H1 (cell line): ENCODE data around the gene ABCC4. TPM values are rescaled to one million over a fixed set of nuclear protein-coding genes. Genes with fewer than 3 reads are reported as not detected.

Source experiments
- CTCF ChIA-PET: fragments of 300-600 bp; sonication (Branson Sonifier 250); formaldehyde crosslinking; loops from one replicate; lab custom pipeline; 2021; ENCODE audit not compliant: partially characterized antibody; lab: Charles Lee
- POLR2A ChIA-PET: fragments of 300-600 bp; sonication (Branson Sonifier 250); formaldehyde crosslinking; loops from one replicate; lab custom pipeline; 2021; ENCODE audit warnings: inconsistent platforms; ENCODE audit not compliant: partially characterized antibody; lab: Charles Lee
- DNase-seq, 2 experiments: peaks; one replicate each; pipeline versions ENCODE4 v3.0.0 to v3.0.0-alpha.2; 2010 to 2022; ENCODE audit warnings: low spot score in 2 of 2, low read depth in 1 of 2, mixed read lengths in 1 of 2
- FAIRE-seq: peaks from 2 replicates; lab custom pipeline; 2011; peaks lifted over from hg19 to GRCh38; lab: Jason Lieb, UNC
- H2AFZ ChIP-seq: 2 replicates; pipeline ENCODE4 v1.8.1; 2012; ENCODE audit warnings: low read length, inconsistent platforms
- H2AK5ac ChIP-seq: 2 replicates; pipeline ENCODE4 v1.6.1; 2013; ENCODE audit warnings: low read depth, low read length
- H2BK120ac ChIP-seq: replicated peaks from 2 replicates; pipeline ENCODE3; 2013; ENCODE audit warnings: low read depth, low read length, inconsistent platforms
- H2BK12ac ChIP-seq: 2 replicates; pipeline ENCODE4 v1.6.1; 2013; ENCODE audit warnings: low read depth, low read length
- H2BK15ac ChIP-seq: 2 replicates; pipeline ENCODE4 v1.6.1; 2013; ENCODE audit warnings: low read length
- H2BK20ac ChIP-seq: 2 replicates; pipeline ENCODE4 v1.6.1; 2013; ENCODE audit warnings: low read length
- H2BK5ac ChIP-seq: 2 replicates; pipeline ENCODE4 v1.6.1; 2013; ENCODE audit warnings: low read depth, low read length
- H3K14ac ChIP-seq: 2 replicates; pipeline ENCODE4 v1.6.1; 2013; ENCODE audit warnings: inconsistent platforms; ENCODE audit not compliant: insufficient read length
- H3K18ac ChIP-seq: 2 replicates; pipeline ENCODE4 v1.6.1; 2013; ENCODE audit warnings: low read length; ENCODE audit errors: extremely low read depth
- H3K23ac ChIP-seq: 2 replicates; pipeline ENCODE4 v1.6.1; 2013; ENCODE audit warnings: inconsistent platforms; ENCODE audit not compliant: insufficient read length
- H3K23me2 ChIP-seq: 2 replicates; pipeline ENCODE4 v1.6.1; 2013; ENCODE audit warnings: low read depth, low read length
- H3K27ac ChIP-seq: 2 replicates; pipeline ENCODE4 v1.6.1; 2011; ENCODE audit warnings: low read depth, low read length, inconsistent platforms
- H3K27me3 ChIP-seq, 4 experiments: replicated peaks in 1 of 4; 1 replicate in 1 of 4; 2 replicates in 3 of 4; pipeline versions ENCODE4 v1.6.1 to v1.8.1; 2011 to 2013; ENCODE audit warnings: low read length in 3 of 4, mild to moderate bottlenecking in 3 of 4, inconsistent platforms in 2 of 4, mixed read lengths in 2 of 4, moderate library complexity in 1 of 4; ENCODE audit not compliant: control insufficient read depth in 3 of 4, insufficient read depth in 3 of 4; ENCODE audit errors: extremely low read depth in 1 of 4
- H3K36me3 ChIP-seq, 4 experiments: 2 replicates each; pipeline versions ENCODE4 v1.6.1 to v1.8.1; 2011 to 2013; ENCODE audit warnings: mild to moderate bottlenecking in 4 of 4, low read length in 3 of 4, moderate library complexity in 2 of 4, control low read depth in 1 of 4, inconsistent platforms in 1 of 4; ENCODE audit not compliant: insufficient read depth in 4 of 4, control insufficient read depth in 2 of 4
- H3K4ac ChIP-seq: replicated peaks from 2 replicates; pipeline ENCODE3; 2013; ENCODE audit warnings: low read length, low read depth, mixed read lengths, inconsistent platforms; ENCODE audit not compliant: insufficient read length
- H3K4me1 ChIP-seq, 4 experiments: replicated peaks in 1 of 4; 1 replicate in 1 of 4; 2 replicates in 3 of 4; pipeline versions ENCODE4 v1.6.1 to v1.8.1; 2011 to 2013; ENCODE audit warnings: low read length in 3 of 4, inconsistent platforms in 2 of 4, mixed read lengths in 1 of 4; ENCODE audit not compliant: insufficient read depth in 4 of 4, control insufficient read depth in 3 of 4
- H3K4me2 ChIP-seq, 2 experiments: 2 replicates each; pipeline versions ENCODE4 v1.6.1 to v1.8.1; 2011 to 2013; ENCODE audit warnings: low read depth in 2 of 2, low read length in 2 of 2, control low read depth in 1 of 2, inconsistent platforms in 1 of 2, mild to moderate bottlenecking in 1 of 2; ENCODE audit not compliant: insufficient read depth in 1 of 2
- H3K4me3 ChIP-seq, 4 experiments: fragments of 200-600, 300-600 bp in 1 of 4; sonication (generic), shearing (Covaris generic), sonication (Bioruptor Twin) in 1 of 4; 2 replicates each; pipeline versions ENCODE4 v1.5.1 to v1.8.1; 2011 to 2016; ENCODE audit warnings: low read length in 4 of 4, low read depth in 3 of 4, control low read depth in 2 of 4, inconsistent platforms in 2 of 4, mild to moderate bottlenecking in 2 of 4, mixed read lengths in 1 of 4, moderate library complexity in 1 of 4; ENCODE audit not compliant: insufficient read depth in 2 of 4; ENCODE audit errors: extremely low read depth in 1 of 4
- H3K56ac ChIP-seq: replicated peaks from 2 replicates; pipeline ENCODE3; 2013; ENCODE audit warnings: low read depth, mild to moderate bottlenecking, mixed read lengths, low read length, inconsistent platforms; ENCODE audit not compliant: insufficient read length
- H3K79me1 ChIP-seq: 2 replicates; pipeline ENCODE4 v1.6.1; 2013; ENCODE audit warnings: low read depth, low read length, control low read depth
- H3K79me2 ChIP-seq, 2 experiments: 2 replicates each; pipeline versions ENCODE4 v1.6.1 to v1.8.1; 2012 to 2013; ENCODE audit warnings: low read length in 2 of 2, mild to moderate bottlenecking in 2 of 2, inconsistent platforms in 1 of 2; ENCODE audit not compliant: insufficient read depth in 2 of 2, control insufficient read depth in 1 of 2
- H3K9ac ChIP-seq, 4 experiments: replicated peaks in 1 of 4; 1 replicate in 1 of 4; 2 replicates in 3 of 4; pipeline versions ENCODE4 v1.6.1 to v1.8.1; 2011 to 2013; ENCODE audit warnings: low read depth in 3 of 4, low read length in 3 of 4, control low read depth in 2 of 4, mild to moderate bottlenecking in 2 of 4, moderate library complexity in 2 of 4, inconsistent platforms in 1 of 4; ENCODE audit errors: extremely low read depth in 1 of 4
- H3K9me3 ChIP-seq, 2 experiments: 2 replicates each; pipeline versions ENCODE4 v1.6.1 to v1.8.1; 2012 to 2013; ENCODE audit warnings: mild to moderate bottlenecking in 2 of 2, moderate library complexity in 2 of 2, control low read depth in 1 of 2, inconsistent platforms in 1 of 2, low read depth in 1 of 2, low read length in 1 of 2, mixed read lengths in 1 of 2; ENCODE audit not compliant: insufficient read depth in 2 of 2
- H4K20me1 ChIP-seq, 2 experiments: replicated peaks in 1 of 2; 2 replicates each; pipeline versions ENCODE3 to v1.8.1; 2011 to 2013; ENCODE audit warnings: inconsistent platforms in 2 of 2, low read length in 2 of 2, mild to moderate bottlenecking in 1 of 2; ENCODE audit not compliant: insufficient read depth in 2 of 2, control insufficient read depth in 1 of 2
- H4K5ac ChIP-seq: 2 replicates; pipeline ENCODE4 v1.6.1; 2013; ENCODE audit warnings: low read length, low read depth, mixed read lengths, inconsistent platforms; ENCODE audit not compliant: insufficient read length
- H4K8ac ChIP-seq: 2 replicates; pipeline ENCODE4 v1.8.0; 2013; ENCODE audit warnings: mild to moderate bottlenecking, moderate library complexity, low read length, inconsistent platforms; ENCODE audit not compliant: insufficient read depth; ENCODE audit errors: extremely low read depth
- H4K91ac ChIP-seq: replicated peaks from 2 replicates; pipeline ENCODE3; 2013; ENCODE audit warnings: low read length, mixed read lengths, inconsistent platforms; ENCODE audit not compliant: insufficient read length
- CBX8 ChIP-seq: fragments of 300-800, 300-1000 bp; sonication (generic); IDR thresholded peaks from 2 replicates; pipeline ENCODE4 v1.7.1; 2016; ENCODE audit warnings: low read depth, low read length, borderline replicate concordance
- CREB1 ChIP-seq: IDR thresholded peaks from 2 replicates; pipeline ENCODE4 v1.6.1; 2012; ENCODE audit warnings: inconsistent platforms
- EGR1 ChIP-seq: IDR thresholded peaks from 2 replicates; pipeline ENCODE4 v1.6.1; 2011; ENCODE audit warnings: low read depth, low read length, borderline replicate concordance
- PHF8 ChIP-seq: fragments of 200-600 bp; sonication (generic); conservative IDR thresholded peaks from 2 replicates; pipeline ENCODE4 v1.7.1; 2012; ENCODE audit warnings: low read depth, mild to moderate bottlenecking, inconsistent platforms, low read length, moderate library complexity
- POU5F1 ChIP-seq: IDR thresholded peaks from 2 replicates; pipeline ENCODE4 v1.6.1; 2011; ENCODE audit warnings: low read depth, mild to moderate bottlenecking, low read length, moderate library complexity
- RNF2 ChIP-seq: fragments of 200-900, 300-1000 bp; sonication (generic); IDR thresholded peaks from 2 replicates; pipeline ENCODE4 v1.7.1; 2016; ENCODE audit warnings: borderline replicate concordance, low read depth, mild to moderate bottlenecking, antibody characterized with exemption, low read length; ENCODE audit not compliant: poor library complexity, severe bottlenecking; ENCODE audit errors: missing control alignments
- SUZ12 ChIP-seq: fragments of 200-600 bp; sonication (generic); IDR thresholded peaks from 2 replicates; pipeline ENCODE4 v1.6.1; 2012; ENCODE audit warnings: mild to moderate bottlenecking, inconsistent platforms, low read length, moderate library complexity, mixed read lengths
- WGBS, 2 experiments: shearing (Covaris generic) in 1 of 2; methylation state at CpG; one replicate each; pipeline versions ENCODE4 v1.1.6 to v1.1.7; 2013 to 2015; ENCODE audit warnings: low lambda C conversion rate in 2 of 2, mixed read lengths in 2 of 2, inconsistent platforms in 1 of 2, low coverage in 1 of 2, missing lambda C conversion rate in 1 of 2; ENCODE audit not compliant: insufficient replicate concordance in 2 of 2, insufficient coverage in 1 of 2, insufficient read length in 1 of 2; ENCODE audit errors: extremely low coverage in 1 of 2, missing lambda C conversion rate in 1 of 2; 5-methylcytosine and 5-hydroxymethylcytosine counted together
- polyA plus RNA-seq, 7 experiments: library from polyadenylated mRNA; depleted of rRNA in 3 of 7; stranded (reverse) in 5 of 7; unstranded in 2 of 7; fragments of >200 nt in 5 of 7; fragments of 200-250 nt in 2 of 7; gene quantifications; 1 replicate in 5 of 7; 2 replicates in 1 of 7; 4 replicates in 1 of 7; pipeline versions ENCODE4 v1.2.1 to v1.2.3, GENCODE V29; 2011 to 2013; ENCODE audit warnings: missing spikeins in 2 of 7, mixed read lengths in 2 of 7
- total RNA-seq: library from RNA; stranded (reverse); fragmentation: NEBNext Ultra II Directional; extraction: Animal tissue kit (Norgen Biotek cat#: 25700); gene quantifications from 2 replicates; pipeline ENCODE4 v1.2.1, GENCODE V29; 2021

Gene ABCC4
- total and polyA plus RNA-seq, 2 of the 8 experiments (the other 6 are each of a cell fraction or from before 2014, with no cell fraction given), result 4.0 to 14.1 TPM

GRCh38 chr13:95113601-95114000 lies 187.7 kb downstream of the ABCC4 start:
- Histone ChIP-seq H3K23me2 (no peaks in the 10 kb centered on the region), H3K4me2 (no peak overlapping the region), H2AFZ (no peak overlapping the region), H3K23ac (no peak overlapping the region), H3K4me1 (peaks cover 0 to 4% (median 2%) of the 10 kb centered on the region in 4 experiments; a peak in 4 of 7 replicates), H3K79me2 (no peaks in the 10 kb centered on the region), H2BK120ac (no peak overlapping the region), H3K27me3 (no peaks in the 10 kb centered on the region), H2BK12ac (no peak overlapping the region), H2AK5ac (no peak overlapping the region), H3K18ac (no peak overlapping the region), H3K9me3 (no peaks in the 10 kb centered on the region), H3K36me3 (no peaks in the 10 kb centered on the region), H4K91ac (no peak overlapping the region), H2BK5ac (no peak overlapping the region), H3K14ac (no peak overlapping the region), H3K9ac (no peak overlapping the region), H3K27ac (no peak overlapping the region), H4K20me1 (no peaks in the 10 kb centered on the region), H2BK20ac (no peak overlapping the region), H3K4ac (no peak overlapping the region), H3K79me1 (no peaks in the 10 kb centered on the region), H3K56ac (no peak overlapping the region), H4K8ac (no peak overlapping the region), H4K5ac (no peak overlapping the region), H3K4me3 (no peak overlapping the region), H2BK15ac (no peak overlapping the region)
- TF ChIP-seq SUZ12 (no peak), EGR1 (no peak), PHF8 (no peak), CBX8 (no peak), CREB1 (no peak), RNF2 (no peak), POU5F1 (no peak)
- POLR2A ChIA-PET, result no interaction called here
- no peak for DNase-seq
- no peak for FAIRE-seq
- CTCF ChIA-PET, result interaction anchor here (0.6 kb wide), 1 partner anchor 278 kb away, joined by 3 read pairs; no protein-coding TSS in a partner anchor
- WGBS, 2 experiments, result 81% methylated on average over 5 of the region's 5 CpGs; no CpG with 5 or more reads in 1 of the 2 experiments
